DMS53 treated with DMSO at 0.1 percent for 48 hours (cell line): ENCODE measurements around the gene CCDC57.

Experiments used
- DNase-seq: peaks from one replicate; lab custom pipeline; 2025; ENCODE audit not compliant: unreplicated experiment; lab: John Stamatoyannopoulos, UW

CCDC57 gene

GRCh38 chr17:82129095-82129494 lies 83.5 kb downstream of the CCDC57 start:
- DNase-seq = no peak

- no peak for DNase-seq
These were observed 84.4 kb downstream of the CCDC57 start for GRCh38 chr17:82128287-82128686.

DNA sequence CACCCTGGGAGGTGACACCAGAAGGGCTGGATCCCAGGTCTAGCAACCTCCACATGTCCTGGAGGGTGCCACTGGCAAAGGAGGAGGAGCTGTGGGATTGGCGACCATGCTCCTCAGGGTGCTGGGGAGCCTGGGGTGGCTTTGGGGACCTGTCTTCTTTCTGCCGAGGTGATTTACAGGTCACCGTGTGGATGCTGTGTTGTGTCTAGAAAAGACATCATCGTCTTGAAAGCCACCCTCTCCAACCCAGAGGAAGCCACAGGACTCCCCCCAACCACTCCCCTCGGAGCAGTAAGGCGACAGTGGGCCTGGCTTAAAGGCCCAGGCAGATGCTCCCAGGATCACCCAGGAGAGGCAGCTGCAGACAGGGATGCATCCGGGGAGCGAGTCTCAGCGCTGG lies 84.9 kb downstream of the CCDC57 start:
- DNase-seq = no peak

- DNase-seq = no peak
These were observed 85.4 kb downstream of the CCDC57 start for GRCh38 chr17:82127315-82127595.

DNA sequence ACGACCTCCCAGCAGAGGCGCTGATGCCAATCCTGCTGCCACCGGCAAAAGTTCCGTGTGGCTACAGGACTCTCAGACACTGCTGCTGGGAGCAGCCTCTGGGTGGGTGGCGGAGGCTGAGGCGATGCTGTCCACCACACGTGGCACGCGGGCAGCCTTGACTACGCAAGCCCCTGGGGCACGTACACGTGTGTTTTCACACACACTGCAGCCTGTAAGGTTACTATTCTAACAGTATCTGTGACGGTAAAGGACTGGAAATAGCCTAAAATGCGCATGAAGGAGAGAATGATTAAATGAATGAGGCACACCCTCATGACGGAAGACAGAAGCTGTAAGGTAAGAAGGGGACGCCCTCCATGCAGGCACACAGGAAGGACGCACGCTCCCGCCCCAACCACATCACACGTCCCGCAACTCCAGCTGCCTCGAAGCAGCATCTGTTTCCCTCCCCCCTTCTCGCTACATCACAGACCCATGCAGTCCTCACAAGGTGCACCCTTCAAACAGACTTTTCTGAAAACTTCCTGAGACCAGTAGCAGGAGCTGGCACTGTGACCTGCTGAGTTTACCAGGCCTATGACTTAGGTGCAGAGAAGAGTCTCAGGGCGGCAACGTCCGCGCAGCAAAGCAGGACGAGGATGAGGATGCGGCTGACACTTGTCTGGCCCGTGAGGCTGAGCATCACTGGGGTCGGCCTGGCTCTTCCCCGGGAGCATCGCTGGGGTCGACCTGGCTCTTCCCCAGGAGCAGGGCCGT lies 85.9 kb downstream of the CCDC57 start:
- no peak for DNase-seq

GRCh38 chr17:82124101-82124500 lies 88.5 kb downstream of the CCDC57 start:
- DNase-seq = no peak

GRCh38 chr17:82121660-82122629 lies 90.7 kb downstream of the CCDC57 start:
- DNase-seq = no peak

GRCh38 chr17:82121246-82121645 lies 91.4 kb downstream of the CCDC57 start:
- DNase-seq = no peak

GRCh38 chr17:82120148-82120547 lies 92.5 kb downstream of the CCDC57 start:
- DNase-seq = no peak

- no peak for DNase-seq
These were observed 93.7 kb downstream of the CCDC57 start for GRCh38 chr17:82118815-82119380.

DNA sequence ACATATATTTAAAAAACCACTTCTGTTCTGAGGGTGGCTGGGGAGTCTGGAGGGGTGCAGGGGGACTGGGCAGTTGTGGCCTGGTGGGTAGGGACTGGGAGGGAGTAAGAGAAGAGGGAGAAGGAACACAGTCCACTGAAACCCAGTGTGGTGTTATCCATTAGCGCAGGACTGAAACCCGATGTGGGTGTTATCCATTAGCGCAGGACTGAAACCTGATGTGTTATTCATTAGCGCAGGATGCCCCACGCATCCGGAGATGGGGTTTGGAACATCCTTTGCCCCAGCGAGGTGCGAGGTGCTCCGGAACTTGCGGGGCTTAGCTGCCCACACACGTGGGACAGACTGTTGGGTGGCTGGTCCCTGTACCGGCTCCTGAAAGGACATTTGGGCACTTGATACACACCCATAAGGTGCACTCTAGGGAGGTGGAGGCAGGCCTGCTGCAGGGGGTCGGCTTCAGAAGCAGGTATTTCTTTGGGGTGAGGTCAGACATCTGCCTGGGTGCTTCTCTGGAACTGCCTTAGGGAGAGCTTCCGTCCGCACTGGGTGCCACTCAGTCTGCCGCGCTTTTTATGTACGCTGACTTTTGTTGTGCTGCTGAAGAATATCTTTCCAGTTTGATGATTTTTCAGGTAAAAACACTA lies 94.4 kb downstream of the CCDC57 start:
- no peak for DNase-seq

DNA sequence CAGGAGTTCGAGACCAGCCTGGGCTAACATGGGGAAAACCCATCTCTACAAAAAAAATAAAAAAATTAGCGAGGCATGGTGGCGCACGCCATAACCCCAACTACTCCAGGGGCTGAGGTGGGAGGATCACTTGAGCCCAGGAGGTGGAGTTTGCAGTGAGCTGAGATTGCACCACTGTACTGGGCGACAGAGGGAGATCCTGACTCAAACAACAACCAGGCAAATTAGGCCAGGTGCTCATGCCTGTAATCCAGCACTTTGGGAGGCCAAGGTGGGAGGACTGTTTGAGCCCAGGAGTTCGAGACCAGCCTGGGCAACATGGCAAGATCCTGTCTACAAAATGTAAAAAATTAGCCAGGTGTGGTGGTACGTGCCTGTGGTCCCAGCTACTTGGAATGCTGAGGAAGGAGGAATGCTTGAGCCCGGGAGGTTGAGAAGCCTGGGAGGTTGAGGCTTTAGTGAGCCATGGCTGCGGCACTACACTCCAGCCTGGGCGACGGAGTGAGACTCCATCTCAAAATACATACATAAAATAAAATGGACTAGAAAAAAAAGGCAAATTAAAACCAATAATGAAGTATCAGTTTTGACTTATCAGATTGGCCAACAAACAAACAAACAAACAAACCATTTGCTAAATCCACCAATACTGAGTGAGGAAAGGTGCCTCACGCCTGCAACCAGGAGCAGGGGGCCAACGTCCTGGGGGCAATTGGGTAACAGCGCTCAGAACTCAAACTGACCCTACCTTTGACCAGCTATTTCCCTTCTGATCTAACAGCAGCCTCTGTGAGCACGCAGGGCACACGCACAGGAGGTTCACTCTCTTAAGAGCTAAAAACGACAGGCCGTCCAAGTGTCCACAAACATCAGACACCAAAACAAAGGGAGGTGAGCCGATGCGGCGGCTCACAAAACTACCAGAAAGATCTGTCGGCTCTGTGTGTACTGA lies 95.2 kb downstream of the CCDC57 start:
- no peak for DNase-seq

GRCh38 chr17:82116246-82116645 lies 96.4 kb downstream of the CCDC57 start:
- no peak for DNase-seq

DNA sequence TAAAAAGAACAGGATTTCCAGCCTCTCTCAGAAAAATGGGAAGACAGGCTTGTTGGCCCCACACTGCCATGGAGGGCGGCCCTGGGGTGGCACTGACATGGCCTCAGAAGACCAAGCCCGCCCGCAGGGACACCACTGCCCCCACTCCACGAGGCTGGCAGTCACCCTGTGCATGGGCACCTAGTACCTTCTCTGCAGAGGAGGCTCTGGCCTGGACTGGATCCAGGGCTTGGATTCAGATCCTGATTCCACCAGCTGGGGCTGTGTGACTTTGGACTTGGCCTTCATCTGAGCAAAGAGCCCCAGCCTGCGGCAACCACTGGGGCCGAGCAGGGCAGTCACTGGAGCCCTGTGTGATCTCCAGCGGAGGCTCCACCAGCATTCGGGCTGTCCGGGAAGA lies 97.8 kb downstream of the CCDC57 start:
- no peak for DNase-seq

DNA sequence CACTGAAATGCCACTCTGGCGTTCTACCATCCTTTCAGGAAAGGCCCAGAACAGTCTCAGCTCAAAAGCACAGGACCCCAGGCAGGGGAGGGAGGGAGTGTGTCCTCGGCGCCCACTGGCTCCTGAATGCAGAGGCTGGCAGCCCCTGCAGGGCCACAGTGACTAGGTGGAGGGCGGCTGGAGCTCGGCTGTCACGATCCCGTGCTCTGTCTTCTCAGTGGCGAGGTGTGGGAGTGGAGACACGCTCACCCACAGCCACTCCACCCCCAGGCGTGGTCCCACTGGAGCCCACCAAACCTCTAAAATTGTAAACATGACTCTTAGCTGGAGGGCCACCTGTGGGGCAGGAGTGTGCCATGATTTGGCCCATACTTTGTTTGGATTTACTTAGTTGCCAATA lies 98.2 kb downstream of the CCDC57 start:
- no peak for DNase-seq

- DNase-seq = no peak
These were observed 98.7 kb downstream of the CCDC57 start for GRCh38 chr17:82113941-82114340.

DNA sequence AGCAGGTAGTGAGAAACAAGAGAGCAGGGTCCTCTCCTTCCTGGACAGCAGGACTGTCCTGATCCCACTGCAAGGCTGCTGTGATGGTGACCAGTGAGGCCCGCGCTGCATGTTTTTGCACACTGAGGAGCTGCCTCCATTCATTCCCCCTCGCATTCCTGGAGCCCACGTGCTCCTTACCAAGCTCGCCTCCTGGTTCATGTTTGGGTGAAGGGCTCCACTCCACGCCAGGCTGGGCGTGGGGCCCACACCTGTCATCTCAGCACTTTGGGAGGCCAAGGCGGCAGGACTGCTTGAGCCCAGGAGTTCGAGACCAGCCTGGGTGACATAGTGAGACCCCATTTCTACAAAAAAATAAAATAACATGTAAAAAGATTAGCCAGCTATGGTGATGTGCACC lies 99.2 kb downstream of the CCDC57 start:
- no peak for DNase-seq

GRCh38 chr17:82112914-82113311 lies 99.7 kb downstream of the CCDC57 start:
- no peak for DNase-seq

DNA sequence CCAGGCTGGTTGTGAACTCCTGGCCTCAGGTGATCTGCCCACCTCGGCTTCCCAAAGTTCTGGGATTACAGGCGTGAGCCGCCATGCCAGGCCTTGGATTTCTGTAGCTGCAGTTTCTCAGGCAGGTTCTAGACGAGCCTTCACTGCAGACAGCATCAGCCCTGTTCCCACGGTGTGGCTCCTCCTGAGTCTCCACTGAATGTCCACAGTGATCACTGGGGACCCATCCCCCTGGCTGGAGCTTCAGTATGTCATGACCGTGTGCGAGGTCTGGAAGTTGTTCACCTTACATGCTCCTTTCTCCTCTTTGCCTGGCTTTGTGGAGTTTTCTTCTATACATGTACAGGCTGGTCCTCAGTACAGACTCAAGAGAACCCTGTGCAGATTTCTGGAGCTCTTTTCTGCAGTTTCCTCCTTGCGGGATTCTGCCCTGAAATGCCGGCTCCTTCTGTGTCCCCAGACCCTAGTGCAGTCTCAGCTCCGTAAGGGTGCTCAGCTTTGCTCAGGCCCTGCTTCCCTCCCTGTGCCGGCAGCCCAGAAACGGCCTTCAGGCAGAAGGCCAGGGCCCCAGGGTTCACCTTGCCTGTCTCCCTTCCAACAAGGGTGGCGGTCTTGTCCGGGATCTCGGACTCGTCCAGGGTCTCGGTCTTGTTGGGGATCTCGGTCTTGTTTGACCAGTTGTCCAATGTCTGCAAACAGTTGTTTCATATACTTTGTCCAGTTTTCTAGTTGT lies 100.3 kb downstream of the CCDC57 start:
- DNase-seq = no peak

GRCh38 chr17:82110298-82110697 lies 102.3 kb downstream of the CCDC57 start:
- DNase-seq = peak; percentile 49
